ENCODE results near the gene ASCC3.

DNA sequence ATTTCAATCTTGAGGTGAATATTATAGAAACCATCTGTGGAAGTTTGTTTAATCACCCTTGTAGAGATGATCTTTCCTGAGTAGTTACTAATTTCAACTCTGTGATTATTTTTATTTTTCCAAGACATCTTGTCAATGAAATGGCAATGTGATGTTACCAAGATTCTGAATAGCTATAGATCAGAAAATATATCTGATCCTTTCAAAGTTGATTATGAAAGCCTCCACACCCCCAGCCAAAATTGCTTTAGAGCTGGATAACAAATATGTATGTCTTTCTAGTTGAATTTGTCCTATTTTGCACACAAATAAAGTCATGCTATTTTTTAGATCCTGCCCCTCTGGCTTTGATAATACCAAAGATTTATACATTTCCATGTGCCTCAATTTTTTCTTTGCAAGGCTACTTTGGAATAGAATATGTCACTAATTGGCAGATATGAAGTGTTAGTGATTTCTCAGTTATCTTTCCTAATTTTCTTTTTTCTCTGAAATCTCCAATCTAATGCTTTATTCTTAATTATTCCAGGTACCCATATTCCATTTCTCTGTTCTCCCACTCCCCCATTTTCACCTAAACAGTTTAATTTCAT lies 421.4 kb downstream of the ASCC3 start:
- TF ChIP-seq GATA3 (IDR thresholded peaks at IDR 0.05; ENCODE audit: low read depth, low read length) (no peak), GATA2 (IDR thresholded peaks at IDR 0.05; ENCODE audit: low read depth, low read length) (no peak)

All from SH-SY5Y (cell line).